Transverse colon (tissue), 4 donors: ENCODE results near the gene RABL6.
A peak's percentile ranks its signal among the peaks of the same experiment; 100 is the strongest.

Experiments used
- POLR2A ChIP-seq: fragments of 450-650 bp; IDR thresholded peaks from one replicate; pipeline ENCODE4 v1.6.1; 2016; ENCODE audit warnings: antibody characterized with exemption, mild to moderate bottlenecking, moderate library complexity
- POLR2AphosphoS5 ChIP-seq, 3 donors: sonication (generic); formaldehyde crosslinking; IDR thresholded peaks; one replicate each; pipeline ENCODE4 v1.6.1; 2016; ENCODE audit warnings: antibody characterized with exemption in 3 of 3
- TF ChIP-seq, protein P1 (sequence below), 5 experiments: fragments of 200-600 bp in 3 of 5; fragments of 450-650 bp in 2 of 5; sonication (generic) in 3 of 5; IDR thresholded peaks; 1 replicate in 2 of 5; 2 replicates in 3 of 5; pipeline ENCODE4 v1.5.1; 2016 to 2017; ENCODE audit warnings: antibody characterized with exemption in 5 of 5, inconsistent platforms in 3 of 5, mild to moderate bottlenecking in 2 of 5, moderate library complexity in 1 of 5

DNA sequence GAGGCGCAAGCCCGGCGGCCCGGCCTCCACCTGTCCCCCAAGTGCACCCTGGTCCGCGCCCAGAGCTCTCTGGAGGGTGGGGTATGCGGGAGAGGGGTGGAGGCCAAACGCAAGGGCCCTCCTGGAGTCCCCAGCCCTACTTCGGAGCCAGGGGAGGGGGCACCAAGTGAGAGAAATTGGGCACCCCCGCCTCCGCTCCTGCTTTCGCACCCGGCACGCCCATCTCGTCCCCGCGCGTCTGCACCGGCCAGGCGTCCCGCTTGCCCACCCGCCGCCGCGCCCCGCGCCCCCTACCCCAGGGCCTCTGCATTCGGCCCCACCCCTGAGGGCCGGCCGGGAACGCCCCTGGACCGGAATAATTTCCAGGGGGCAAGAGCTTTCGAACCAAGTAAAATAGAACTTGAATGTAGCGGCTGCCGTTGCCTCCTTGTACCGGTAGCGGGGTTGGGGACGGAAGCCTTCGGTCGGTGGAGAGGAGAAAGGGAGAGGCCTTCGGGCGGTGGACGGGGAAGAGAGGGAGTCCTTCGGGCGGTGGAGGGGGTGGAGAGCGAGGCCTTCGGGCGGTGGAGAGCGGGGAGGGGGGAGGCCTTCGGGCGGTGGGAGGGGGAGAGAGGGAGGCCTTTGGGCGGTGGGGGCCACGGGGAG, 40.8 kb downstream of the RABL6 start:
- TF ChIP-seq, protein P1, sequence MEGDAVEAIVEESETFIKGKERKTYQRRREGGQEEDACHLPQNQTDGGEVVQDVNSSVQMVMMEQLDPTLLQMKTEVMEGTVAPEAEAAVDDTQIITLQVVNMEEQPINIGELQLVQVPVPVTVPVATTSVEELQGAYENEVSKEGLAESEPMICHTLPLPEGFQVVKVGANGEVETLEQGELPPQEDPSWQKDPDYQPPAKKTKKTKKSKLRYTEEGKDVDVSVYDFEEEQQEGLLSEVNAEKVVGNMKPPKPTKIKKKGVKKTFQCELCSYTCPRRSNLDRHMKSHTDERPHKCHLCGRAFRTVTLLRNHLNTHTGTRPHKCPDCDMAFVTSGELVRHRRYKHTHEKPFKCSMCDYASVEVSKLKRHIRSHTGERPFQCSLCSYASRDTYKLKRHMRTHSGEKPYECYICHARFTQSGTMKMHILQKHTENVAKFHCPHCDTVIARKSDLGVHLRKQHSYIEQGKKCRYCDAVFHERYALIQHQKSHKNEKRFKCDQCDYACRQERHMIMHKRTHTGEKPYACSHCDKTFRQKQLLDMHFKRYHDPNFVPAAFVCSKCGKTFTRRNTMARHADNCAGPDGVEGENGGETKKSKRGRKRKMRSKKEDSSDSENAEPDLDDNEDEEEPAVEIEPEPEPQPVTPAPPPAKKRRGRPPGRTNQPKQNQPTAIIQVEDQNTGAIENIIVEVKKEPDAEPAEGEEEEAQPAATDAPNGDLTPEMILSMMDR (IDR thresholded peaks at IDR 0.05) = no peak
- TF ChIP-seq POLR2A (no peak), POLR2AphosphoS5 (IDR thresholded peaks at IDR 0.05) (peak in 1 of 3 donors; percentile 4)
